ENCODE results near the gene PALM.

- TF ChIP-seq CTCF (IDR thresholded peaks at IDR 0.05 in 4 of 5, conservative IDR thresholded peaks at IDR 0.05 in 1 of 5) (peak; percentile 84 to 97 (median 91)), POLR2A (IDR thresholded peaks at IDR 0.05) (no peak)
These were observed 43.8 kb upstream of the PALM start for GRCh38 chr19:664913-665443.

All from gastrocnemius medialis (tissue), 4 donors.